Measurements from ENCODE around the gene GCSAML. TPM values are rescaled to one million over a fixed set of nuclear protein-coding genes. Genes with fewer than 3 reads are reported as not detected.
"Not testable (repeated sequence)": the region's sequence is repeated elsewhere in the genome, so short reads cannot be mapped to it uniquely, and the experiment has no call there.

The GCSAML gene
- polyA plus RNA-seq, 2 of the 4 experiments (the other 2 are of a cell fraction), result not detected

DNA sequence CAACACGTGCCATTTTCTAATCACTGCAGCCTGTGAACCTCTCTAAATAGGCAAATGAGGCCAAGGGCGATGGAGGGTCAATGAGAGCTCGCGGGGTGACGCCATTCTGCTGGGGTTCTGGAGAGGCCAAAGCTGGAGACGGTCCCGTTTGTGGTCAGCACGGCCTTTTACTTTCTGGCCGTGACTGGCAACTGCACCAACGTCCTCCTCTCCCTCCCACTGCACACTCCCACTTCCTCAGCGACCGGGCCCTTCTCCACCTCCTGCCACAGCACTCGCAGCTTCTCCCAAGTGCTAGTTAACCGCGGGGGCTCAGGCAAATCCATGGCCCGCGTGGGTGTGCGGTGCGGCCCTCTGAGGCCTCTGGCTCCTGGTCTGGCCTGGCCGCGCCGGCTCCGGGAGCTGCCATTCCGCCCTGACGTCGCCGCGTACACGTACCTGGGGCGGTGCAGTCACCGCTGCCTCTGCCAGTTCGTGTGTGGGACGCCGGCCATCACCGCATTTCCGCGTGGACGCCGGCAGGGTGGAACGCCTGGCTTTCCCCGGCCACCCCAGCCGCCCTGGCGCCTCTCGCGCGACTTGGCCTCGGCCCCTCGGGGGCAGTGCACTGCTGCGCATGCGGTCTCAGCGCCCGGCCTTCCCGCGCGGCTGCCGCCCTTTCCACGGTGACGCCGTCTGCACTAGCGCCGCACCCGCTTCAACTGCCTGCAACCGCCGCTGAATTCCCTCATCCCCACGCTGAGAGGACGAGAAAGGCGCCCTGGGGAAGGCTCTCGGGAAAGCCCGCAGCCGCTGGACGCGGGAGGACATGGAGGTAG, 30.9 kb upstream of the GCSAML start:
- DNase-seq (ENCODE audit: low read depth in 1 of 2, low spot score in 1 of 2) (no peak), ATAC-seq (no peak), FAIRE-seq (no peak)
- no peak overlapping the region for H3K4me2 ChIP-seq
- ChIA-PET POLR2A (no interaction called here), CTCF (no interaction called here)
- no peak overlapping the region for H3K27ac ChIP-seq
- H3K9me3 ChIP-seq, result peaks cover 4% of the 10 kb centered on the region; the same call in 1 of the 3 replicates
- H3K4me1 ChIP-seq, result no peaks in the 10 kb centered on the region
- TF ChIP-seq POLR2A (IDR thresholded peaks at IDR 0.05; ENCODE audit: low read length) (peak; percentile 5; the same call in 1 of the 2 replicates), CBX8 (IDR thresholded peaks at IDR 0.05) (no peak)
- H3K4me3 ChIP-seq, result no peak overlapping the region
- 56% methylated on average over 69 of the region's 72 CpGs for WGBS (ENCODE audit: missing lambda C conversion rate)

DNA sequence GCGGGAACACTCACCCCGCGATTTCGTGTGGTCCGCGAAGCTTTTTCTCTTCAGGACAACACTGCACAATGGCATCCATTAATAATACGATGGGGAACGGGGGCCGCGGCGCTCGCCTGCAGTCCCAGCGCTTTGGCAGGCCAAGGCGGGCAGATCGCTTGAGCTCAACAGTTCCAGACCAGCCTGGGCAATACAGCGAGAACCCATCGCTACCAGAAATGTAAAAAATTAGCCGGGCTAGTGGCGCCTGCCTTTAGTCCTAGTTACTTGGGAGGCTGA, 30.4 kb upstream of the GCSAML start:
- DNase-seq (ENCODE audit: low read depth in 1 of 2, low spot score in 1 of 2) (no peak), ATAC-seq (no peak), FAIRE-seq (no peak)
- TF ChIP-seq TFCP2L1 (CRISPR knock-in tag; IDR thresholded peaks at IDR 0.05), result no peak
- TF ChIP-seq PHF8 (IDR thresholded peaks at IDR 0.05; ENCODE audit: borderline replicate concordance, low read depth), result no peak
- TF ChIP-seq CHD4 (IDR thresholded peaks at IDR 0.05; ENCODE audit: borderline replicate concordance), result no peak
- no peak for TF ChIP-seq ZNF302 (CRISPR knock-in tag; IDR thresholded peaks at IDR 0.05)
- TF ChIP-seq HEYL (CRISPR knock-in tag; IDR thresholded peaks at IDR 0.05), result no peak
- TF ChIP-seq, protein P1, sequence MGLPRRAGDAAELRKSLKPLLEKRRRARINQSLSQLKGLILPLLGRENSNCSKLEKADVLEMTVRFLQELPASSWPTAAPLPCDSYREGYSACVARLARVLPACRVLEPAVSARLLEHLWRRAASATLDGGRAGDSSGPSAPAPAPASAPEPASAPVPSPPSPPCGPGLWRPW (IDR thresholded peaks at IDR 0.05), result no peak
- no peak for TF ChIP-seq FOSL2 (IDR thresholded peaks at IDR 0.05)
- TF ChIP-seq FOSL2 (CRISPR knock-in tag; IDR thresholded peaks at IDR 0.05), result no peak
- TF ChIP-seq SMC3 (IDR thresholded peaks at IDR 0.05), result no peak
- TF ChIP-seq, protein P2, sequence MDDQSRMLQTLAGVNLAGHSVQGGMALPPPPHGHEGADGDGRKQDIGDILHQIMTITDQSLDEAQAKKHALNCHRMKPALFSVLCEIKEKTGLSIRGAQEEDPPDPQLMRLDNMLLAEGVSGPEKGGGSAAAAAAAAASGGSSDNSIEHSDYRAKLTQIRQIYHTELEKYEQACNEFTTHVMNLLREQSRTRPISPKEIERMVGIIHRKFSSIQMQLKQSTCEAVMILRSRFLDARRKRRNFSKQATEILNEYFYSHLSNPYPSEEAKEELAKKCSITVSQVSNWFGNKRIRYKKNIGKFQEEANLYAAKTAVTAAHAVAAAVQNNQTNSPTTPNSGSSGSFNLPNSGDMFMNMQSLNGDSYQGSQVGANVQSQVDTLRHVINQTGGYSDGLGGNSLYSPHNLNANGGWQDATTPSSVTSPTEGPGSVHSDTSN (IDR thresholded peaks at IDR 0.05), result no peak
- no peak for TF ChIP-seq ZC3H11A (IDR thresholded peaks at IDR 0.05)
- no peak for TF ChIP-seq RAD21 (conservative IDR thresholded peaks at IDR 0.05 in 1 of 2, IDR thresholded peaks at IDR 0.05 in 1 of 2)
- no peak for TF ChIP-seq EP300 (IDR thresholded peaks at IDR 0.05)
- TF ChIP-seq, protein P3, sequence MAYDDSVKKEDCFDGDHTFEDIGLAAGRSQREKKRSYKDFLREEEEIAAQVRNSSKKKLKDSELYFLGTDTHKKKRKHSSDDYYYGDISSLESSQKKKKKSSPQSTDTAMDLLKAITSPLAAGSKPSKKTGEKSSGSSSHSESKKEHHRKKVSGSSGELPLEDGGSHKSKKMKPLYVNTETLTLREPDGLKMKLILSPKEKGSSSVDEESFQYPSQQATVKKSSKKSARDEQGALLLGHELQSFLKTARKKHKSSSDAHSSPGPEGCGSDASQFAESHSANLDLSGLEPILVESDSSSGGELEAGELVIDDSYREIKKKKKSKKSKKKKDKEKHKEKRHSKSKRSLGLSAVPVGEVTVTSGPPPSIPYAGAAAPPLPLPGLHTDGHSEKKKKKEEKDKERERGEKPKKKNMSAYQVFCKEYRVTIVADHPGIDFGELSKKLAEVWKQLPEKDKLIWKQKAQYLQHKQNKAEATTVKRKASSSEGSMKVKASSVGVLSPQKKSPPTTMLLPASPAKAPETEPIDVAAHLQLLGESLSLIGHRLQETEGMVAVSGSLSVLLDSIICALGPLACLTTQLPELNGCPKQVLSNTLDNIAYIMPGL (CRISPR knock-in tag; IDR thresholded peaks at IDR 0.05; ENCODE audit: borderline replicate concordance), result no peak
- TF ChIP-seq MAFK (IDR thresholded peaks at IDR 0.05; ENCODE audit: partially characterized antibody), result no peak
- no peak for TF ChIP-seq BHLHE40 (IDR thresholded peaks at IDR 0.05; ENCODE audit: low read depth, low read length)
- TF ChIP-seq HDAC2 (IDR thresholded peaks at IDR 0.05), result no peak
- TF ChIP-seq, protein P4, sequence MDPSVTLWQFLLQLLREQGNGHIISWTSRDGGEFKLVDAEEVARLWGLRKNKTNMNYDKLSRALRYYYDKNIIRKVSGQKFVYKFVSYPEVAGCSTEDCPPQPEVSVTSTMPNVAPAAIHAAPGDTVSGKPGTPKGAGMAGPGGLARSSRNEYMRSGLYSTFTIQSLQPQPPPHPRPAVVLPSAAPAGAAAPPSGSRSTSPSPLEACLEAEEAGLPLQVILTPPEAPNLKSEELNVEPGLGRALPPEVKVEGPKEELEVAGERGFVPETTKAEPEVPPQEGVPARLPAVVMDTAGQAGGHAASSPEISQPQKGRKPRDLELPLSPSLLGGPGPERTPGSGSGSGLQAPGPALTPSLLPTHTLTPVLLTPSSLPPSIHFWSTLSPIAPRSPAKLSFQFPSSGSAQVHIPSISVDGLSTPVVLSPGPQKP (IDR thresholded peaks at IDR 0.05; ENCODE audit: low read depth, low read length), result no peak
- TF ChIP-seq RNF2 (IDR thresholded peaks at IDR 0.05; ENCODE audit: borderline replicate concordance, low read depth), result no peak
- Histone ChIP-seq H3K27ac (no peak overlapping the region), H3K4me1 (no peaks in the 10 kb centered on the region), H3K9me3 (peaks cover 4% of the 10 kb centered on the region; the same call in 1 of the 3 replicates), H3K4me3 (no peak overlapping the region), H3K4me2 (no peak overlapping the region)
- 62% methylated on average over 19 of the region's 19 CpGs for WGBS (ENCODE audit: missing lambda C conversion rate)
- POLR2A ChIA-PET, result no interaction called here
- CTCF ChIA-PET, result no interaction called here

DNA sequence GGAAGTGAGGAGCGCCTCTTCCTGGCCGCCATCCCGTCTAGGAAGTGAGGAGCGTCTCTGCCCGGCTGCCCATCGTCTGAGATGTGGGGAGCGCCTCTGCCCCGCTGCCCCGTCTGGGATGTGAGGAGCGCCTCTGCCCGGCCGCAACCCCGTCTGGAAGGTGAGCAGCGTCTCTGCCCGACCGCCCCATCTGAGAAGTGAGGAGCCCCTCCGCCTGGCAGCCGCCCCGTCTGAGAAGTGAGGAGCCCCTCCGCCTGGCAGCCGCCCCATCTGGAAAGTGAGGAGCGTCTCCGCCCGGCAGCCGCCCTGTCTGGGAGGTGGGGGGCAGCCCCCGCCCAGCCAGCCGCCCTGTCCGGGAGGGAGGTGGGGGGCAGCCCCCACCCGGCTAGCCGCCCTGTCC, 27.0 kb upstream of the GCSAML start:
- not testable (repeated sequence) for DNase-seq (ENCODE audit: low read depth in 1 of 2, low spot score in 1 of 2)

More for the DNA sequence above, 27.0 kb upstream of the GCSAML start:
- CTCF ChIA-PET, H3K4me3 ChIP-seq, ATAC-seq, FAIRE-seq, H3K9me3 ChIP-seq, H3K27ac ChIP-seq, POLR2A ChIA-PET, H3K4me2 ChIP-seq, H3K4me1 ChIP-seq: not testable (repeated sequence)
- no CpG with 5 or more reads among the region's 30 CpGs for WGBS (ENCODE audit: missing lambda C conversion rate)
